HG03103 (cell line): ENCODE data around the gene APOL2.
"Not testable (repeated sequence)": the region's sequence is repeated elsewhere in the genome, so short reads cannot be mapped to it uniquely, and the experiment has no call there.

ENCODE experiments used
- ATAC-seq: cut with Tn5 transposase; IDR thresholded peaks from one replicate; pipeline ENCODE4 v1.9.1; 2021; ENCODE audit warnings: low read depth; ENCODE audit not compliant: unreplicated experiment

Gene APOL2

DNA sequence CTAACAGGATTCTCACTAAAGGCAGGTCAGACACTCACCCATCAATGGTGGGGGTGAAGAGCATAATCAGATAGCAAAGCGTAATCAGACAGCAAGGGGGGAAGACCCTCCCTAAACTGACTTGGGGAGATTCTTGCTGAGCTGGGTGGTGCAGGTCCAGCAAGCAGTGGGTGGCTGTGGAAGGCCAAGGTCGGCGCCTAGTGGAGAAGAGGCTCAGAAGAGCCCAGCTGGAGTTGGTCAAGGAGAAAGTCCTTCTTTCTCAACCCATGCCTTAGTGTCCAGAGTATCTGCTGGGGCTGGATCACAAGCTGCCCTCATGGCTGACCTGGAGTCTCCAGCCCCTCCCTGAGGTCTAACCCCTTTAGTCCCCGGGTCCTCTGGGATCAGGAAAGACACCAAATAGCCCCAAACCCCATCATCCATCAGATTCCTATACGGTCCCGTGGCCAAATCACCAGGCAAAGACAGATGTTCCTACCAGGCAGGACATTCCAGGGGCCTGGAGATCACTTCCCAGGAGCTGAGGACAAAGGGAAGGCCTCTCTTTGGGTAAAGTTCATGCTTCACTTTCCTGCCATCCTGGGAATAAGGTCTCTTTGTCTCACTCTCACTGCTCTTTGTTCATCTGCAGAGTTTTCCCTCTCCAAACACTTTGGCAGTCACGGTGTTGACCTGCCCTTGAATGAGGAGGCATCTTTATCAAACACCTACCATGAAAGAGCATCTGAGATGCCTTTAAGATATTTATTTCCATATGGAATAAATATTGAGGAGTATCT lies 24.7 kb upstream of the APOL2 start:
- ATAC-seq, result not testable (repeated sequence)

DNA sequence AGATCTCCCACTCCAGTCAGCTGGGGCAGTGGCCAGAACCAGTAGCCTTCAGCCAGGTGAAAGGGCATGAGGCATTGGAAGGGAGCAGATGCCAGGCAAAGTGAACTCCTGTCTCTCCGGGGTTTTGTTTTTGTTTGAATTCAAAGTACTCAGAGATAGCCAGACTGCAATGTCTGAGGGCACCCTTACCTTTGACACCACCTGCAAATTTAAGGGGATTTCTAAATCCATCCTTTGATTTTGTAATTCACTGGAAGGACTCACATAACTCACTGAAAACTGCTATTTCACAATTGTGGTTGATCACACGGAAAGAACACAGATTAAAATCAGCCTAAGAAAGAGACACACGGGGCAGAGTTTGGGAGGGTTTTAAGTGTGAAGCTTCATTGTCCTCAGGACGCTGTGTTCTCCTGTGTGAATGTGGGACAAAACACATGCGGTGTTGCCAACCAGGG lies 23.9 kb upstream of the APOL2 start:
- ATAC-seq, result not testable (repeated sequence)

DNA sequence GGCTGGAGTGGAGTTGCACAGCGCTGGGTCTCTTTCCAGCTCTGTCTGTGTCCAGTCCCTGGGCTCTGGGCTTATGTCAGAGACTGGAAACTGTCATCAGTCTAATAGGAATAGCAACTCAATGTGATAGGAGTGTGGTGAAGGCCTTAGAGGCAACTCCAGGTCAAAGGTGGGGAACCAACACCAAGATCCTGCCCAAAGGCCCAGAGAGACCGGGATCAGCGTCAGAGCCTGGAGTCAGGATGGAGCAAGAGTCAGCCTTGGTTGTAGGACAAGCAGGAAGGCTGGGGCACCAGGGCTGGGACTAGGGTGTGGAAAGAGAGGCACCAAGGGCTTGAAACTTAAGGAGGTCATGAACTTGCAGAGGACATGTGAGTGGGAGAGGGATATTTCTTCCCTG lies 23.0 kb upstream of the APOL2 start:
- not testable (repeated sequence) for ATAC-seq

DNA sequence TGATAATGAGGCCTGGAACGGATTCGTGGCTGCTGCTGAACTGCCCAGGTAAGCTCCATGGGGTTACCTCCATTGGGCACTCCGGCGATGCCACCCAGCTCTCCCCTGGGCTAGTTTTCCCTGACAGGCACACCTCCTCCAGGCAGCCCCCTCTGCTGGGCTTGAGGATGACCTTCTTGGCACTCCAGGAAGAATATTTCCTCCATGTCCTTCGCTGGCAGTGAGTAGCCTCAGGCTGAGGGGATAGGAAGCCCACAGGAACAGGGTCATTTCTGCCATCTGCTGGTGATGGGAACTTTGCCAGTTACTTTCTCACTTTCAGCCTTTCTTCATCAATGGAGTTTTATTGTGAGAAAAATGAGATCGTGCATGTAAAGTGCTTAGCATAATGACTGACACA lies 22.3 kb upstream of the APOL2 start:
- not testable (repeated sequence) for ATAC-seq

DNA sequence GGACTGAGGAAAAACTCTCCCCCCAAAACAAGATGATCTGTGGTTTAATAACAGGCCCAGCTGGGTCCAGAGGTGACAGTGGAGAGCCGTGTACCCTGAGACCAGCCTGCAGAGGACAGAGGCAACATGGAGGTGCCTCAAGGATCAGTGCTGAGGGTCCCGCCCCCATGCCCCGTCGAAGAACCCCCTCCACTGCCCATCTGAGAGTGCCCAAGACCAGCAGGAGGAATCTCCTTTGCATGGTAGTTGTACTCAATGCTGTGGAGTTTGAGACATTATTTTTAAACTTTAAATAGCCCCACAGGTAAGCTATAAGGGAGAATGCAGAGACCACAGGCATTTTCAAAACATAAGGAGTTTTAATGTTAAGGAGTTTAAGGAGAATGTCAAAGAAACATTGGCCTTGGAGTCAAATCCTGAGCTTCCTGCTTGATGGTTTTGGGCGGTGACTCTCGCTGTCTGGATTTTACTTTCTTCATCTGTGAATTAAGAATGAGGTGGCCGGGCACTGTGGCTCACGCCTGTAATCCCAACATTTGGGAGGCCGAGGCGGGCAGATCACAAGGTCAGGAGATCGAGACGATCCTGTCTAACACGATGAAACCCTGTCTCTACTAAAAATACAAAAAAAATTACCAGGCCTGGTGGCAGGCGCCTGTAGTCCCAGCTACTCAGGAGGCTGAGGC lies 20.4 kb upstream of the APOL2 start:
- ATAC-seq, result no peak

DNA sequence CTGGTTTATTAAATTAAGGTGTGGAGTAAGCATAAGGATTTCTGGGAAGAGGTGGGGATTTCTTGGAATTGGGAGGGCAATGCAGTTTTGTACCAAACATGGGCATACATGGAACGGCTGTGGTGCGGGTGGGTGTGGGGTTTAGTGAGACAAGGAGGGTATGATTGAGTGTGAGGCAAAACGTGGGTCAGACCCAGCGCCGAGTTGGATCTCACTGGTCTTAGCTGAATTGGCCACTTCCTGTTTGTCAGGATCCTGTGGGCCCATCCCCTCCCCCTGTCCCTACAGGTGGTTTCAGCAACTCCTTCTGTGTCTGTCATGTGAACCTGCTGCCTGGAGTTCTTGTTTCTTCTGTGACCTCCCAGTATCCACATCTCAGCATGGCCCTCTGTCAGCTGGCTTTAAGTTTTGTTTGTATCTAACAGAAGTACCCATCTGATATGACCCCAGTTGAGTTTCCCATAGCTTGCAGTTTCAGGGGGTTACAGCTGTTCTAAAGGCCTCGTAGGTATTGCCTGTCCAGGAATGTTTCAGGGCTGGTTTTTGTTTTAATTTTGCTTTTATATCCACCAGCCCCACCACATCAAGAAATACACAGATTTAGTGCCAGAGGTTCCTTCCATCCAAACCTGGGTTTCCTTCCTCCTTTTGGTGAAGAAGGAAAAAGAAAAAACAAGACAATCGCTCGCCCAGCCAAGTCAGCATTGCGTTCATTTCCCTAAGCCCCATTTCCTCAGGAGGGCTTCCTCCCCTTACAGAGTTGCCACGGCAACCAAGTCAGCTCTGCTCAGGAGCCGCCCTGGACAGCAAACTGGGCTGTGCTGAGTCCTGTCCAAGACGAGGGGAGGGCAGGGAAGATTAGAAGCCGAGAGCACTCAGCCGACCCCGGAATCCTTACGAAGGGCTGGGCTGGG lies 19.6 kb upstream of the APOL2 start:
- no peak for ATAC-seq

DNA sequence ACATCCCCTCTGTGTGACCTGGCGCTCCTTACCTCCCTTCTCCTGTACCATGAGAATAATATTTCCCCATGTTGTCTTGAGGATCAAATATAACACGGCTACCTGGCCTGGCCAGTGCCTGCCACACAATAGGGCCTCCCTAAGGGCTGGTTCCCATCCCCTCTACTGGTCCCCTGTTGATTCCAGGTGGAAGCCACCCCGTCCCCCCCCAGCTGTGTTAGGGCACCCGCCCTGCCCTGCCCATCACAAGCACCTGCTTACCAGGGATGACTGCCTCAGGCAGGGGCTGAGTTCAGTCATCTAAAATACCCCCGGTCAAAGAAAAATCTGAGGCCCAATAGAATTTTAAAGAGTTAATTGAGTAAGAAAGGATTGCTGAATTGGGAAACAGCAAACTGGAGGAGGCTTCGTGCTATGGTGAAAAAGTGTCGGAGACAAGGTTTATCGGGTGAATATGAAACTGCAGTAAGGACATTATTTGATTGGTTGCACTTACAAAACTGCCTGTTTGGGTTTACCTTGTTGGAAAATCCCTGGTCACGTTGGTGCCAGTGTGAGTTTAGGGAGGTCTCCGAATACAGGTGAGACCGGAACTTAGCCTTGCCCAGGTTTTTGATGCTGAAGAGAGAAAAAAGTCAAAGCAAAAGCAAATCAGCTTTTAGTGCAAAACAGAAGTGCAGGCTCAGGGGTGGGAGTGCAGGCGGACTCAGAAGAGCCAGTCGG lies 18.8 kb upstream of the APOL2 start:
- no peak for ATAC-seq

DNA sequence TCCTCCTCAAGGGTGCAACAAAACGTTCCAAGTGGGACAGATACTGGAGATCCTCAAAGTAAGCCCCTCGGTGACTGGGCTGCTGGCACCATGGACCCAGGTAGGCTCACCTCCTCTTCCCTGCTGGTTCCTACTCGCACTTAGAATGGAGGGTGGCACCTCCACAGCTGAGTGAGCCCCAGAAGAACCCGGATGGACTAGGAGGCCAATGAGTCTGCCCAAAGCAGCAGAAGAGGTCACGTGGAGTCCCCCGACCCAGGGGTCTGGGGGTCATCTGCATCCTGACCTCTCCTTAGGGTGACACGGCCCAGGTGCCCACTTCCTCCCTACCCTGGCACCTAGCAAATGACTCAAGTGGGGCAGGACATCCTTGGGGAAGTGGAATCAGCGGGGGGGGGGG lies 18.0 kb upstream of the APOL2 start:
- no peak for ATAC-seq

DNA sequence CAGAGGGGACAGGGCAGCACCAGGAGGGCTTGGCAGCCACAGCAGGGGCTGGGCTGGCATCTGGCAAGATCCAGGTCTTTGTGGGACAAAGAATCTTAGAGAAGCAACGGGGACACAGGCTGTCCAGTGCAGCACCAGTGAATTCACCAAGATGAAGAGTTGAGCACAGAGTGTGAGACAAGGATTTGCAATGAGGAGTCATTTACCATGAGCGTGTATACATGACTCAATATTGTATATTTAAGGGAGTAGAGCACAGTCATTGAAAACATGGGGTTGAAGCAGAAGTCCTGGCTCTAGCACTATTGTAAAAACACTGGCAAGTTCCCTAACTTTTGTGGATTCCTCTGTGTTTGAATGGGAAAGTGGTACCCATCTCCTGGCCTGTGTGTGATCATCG lies 17.2 kb upstream of the APOL2 start:
- no peak for ATAC-seq

DNA sequence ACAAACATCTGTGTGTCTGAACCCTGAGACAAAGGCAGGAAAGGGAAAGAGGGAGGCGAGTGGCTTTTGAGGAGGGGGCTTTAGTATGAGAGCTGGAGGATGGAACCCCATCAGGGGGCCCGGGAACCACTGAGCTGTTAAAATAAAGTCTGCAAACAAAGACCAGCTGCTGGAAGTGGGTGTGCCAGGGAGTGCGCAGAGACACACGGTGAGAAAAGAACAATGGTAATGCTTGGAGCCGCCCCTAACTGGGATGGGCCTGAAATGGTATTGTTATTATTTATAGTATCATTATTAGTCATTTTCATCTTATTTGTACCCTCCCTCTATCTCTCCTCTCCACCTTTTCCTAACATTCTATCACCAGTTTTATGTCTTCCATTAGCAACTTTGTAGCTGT lies 16.2 kb upstream of the APOL2 start:
- ATAC-seq, result not testable (repeated sequence)

DNA sequence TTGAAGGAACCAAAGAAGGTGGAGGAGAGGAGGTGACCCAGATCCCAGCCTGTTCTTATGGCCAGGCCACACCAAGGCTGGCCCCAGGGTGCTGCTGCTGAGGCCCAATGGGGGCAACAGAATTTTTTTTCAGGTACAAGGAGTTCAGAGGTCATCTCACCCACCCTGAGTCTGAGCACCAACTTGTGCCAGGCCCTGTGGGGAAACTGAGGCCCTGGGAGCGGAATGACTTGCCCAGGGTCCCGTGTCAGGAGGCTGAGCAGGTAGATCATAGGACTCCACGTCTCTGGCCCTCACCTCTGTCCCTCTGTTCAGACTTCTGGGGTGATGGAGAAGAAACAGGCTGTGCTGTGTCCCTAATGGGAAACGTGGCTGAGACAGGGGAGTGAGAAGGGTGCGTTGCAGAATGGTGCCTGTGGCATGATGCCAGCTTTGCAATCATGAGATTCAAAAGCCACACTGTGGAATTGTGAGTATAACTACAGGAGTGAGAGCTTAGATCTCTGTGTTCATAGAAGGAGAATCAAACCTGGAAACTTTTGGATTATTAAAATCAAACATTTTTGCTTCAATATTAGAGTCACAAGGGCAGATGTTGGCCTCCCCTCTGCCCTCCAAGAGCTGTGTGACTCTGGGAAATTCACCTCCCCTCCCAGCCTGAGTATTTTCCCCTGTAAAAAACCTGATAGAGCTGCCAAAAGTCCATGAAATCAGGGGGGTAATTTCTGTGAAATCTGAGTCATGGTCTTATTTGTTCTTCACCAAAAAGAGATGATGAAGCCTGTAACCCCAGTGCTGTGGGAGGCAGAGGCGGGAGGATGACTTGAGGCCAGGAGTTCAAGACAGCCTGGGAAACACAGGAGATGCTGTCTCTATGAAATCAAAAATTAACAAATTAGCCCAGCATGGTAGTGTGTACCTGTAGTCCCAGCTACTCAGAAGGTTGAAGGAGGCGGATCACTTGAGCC lies 14.5 kb upstream of the APOL2 start:
- ATAC-seq, result no peak

DNA sequence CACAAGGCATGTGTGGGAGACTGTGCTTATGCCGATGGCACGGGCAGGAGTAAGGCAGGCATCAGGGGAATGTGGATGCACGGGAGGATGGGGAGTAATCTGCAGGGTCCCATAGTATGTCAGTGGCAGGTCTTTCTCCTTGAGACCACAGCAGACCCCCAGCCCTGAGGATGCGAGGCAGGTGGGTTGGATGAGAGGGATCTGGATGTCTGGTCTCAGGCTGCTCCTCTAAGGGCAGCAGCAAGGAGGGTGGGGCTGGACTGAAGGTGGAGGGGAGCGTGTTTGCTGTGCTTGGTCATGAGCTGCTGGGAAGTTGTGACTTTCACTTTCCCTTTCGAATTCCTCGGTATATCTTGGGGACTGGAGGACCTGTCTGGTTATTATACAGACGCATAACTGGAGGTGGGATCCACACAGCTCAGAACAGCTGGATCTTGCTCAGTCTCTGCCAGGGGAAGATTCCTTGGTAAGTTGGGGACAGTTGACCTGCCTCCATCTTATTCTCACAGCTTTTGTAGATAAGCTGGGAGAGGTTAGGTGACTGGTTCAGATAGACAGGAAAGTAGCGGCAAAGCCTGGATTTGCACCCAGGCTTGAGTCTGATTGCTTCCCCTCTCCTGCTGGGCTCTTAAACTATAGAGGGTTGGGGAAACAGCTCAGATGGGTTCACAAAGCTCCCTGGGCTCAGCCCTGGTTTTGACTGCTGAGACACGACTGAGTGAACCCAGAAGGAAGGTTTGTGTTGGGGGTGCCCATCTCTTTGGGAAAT lies 13.6 kb upstream of the APOL2 start, which contains the start of gene APOL1:
APOL1 (plus strand) TSS at position 380 of the 769 bp plus-strand sequence. CDS start 1,823 bp downstream, outside the sequence.
- no peak for ATAC-seq

DNA sequence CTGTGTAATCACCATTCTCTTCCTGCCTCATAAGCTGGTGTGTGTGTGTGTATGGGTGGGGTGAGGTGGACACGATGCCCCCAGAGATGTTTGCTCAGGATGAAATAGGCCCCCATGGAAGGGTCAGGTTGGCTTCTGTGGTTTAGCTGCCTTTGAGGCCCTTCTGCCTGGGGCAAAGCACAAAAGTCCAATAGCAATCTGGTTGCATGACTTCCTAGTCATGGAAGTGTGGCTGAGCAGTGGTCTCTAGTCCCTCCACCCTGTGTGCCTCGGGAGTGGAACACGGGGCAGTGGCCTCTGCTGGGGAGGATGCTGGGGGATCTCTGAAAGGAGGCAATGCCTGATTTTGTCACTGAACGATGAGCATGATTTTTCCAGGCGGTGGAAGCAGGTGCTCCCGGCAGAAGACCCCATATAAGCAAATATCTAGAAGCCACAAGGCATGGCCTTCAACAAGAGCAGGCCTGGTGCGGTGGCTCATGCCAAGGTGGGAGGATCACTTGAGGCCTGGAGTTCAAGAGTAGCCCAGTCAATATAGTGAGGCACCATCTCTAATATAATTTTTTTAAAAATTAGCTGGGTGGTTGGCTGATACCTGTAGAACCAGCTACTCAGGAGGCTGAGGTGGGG lies 12.8 kb upstream of the APOL2 start:
- ATAC-seq, result not testable (repeated sequence)

DNA sequence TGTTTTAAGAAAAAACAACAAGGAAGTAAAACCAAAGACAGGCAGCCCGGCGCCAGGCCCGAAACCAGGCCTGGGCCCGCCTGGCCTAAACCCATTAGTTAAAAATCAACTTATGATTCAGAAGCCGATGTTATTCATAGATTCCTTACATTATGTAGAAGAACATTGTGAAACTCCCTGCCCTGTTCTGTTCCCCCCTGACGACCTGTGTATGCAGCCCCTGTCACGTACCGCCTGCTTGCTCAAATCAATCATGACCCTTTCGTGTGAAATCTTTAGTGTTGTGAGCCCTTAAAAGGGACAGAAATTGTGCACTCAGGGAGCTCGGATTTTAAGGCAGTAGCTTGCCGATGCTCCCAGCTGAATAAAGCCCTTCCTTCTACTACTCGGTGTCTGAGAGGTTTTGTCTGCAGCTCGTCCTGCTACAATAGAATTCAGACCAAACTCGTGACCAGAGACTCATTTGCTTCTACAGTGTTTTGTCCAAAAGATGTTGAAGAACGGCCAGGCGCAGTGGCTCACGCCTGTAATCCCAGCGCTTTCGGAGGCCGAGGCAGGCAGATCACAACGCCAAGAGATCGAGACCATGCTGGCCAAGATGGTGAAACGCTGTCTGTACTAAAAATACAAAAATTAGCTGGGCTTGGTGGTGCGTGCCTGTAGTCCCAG lies 11.1 kb upstream of the APOL2 start:
- ATAC-seq, result not testable (repeated sequence)

DNA sequence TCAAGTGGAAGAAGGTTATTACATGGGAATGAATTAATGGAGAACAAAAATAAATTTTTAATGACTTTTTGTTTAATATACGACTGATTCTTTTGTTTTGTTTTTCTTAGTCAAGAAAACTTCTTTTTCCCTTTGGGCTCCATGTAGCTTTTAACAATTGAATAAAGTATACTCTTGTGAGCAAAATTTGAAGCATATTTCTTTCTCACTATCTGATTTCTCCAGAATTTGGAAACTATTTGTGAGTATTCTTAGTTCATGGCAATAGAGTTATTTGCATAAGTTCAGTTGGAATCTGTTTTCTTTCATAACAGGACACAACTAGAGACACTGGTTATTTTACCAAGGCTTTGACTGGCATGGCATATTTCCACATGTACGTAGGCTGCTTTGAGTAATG lies 9.8 kb upstream of the APOL2 start:
- ATAC-seq, result no peak

DNA sequence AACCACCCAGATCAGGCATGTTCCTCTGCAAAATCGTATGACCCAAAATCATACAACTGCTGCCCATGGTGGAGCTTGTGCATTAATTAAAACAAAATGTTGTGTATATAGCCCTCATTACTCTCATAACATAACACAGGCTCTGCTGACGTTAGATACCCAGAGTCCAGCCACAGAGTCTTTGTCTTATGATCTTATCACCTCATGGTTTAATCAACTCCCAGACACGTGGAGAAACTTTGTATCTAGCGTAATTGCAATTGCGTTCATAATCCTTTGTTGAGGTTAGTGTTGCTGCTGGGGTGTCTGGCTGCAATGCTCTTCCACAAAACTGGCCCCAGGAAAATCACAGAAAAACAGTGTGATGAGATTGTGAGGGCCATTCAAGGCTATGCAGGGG lies 8.6 kb upstream of the APOL2 start:
- no peak for ATAC-seq

DNA sequence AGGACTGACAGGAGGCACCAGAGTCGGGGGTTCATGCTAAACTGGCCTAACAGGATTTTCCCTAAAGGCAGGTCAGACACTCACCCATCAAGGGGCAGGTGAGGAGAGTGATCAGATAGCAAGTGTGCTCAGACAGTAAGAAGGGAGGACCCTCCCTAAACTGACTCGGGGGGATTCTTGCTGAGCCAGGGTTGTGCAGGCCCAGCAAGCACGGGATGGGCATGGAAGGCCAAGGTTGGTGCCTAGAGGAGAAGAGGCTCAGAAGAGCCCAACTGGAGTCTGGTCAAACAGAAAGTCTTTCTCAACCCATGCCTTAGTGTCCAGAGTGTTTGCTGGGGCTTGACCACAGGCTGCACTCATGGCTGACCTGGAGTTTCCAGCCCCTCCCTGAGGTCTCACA lies 7.4 kb upstream of the APOL2 start:
- ATAC-seq, result no peak
